ENCODE results near the gene KCNA2.

Gene KCNA2

GRCh38 chr1:110628323-110629105, 22.4 kb upstream of the KCNA2 start:
- DNase-seq (ENCODE audit: low read depth) = no peak

- no peak for DNase-seq (ENCODE audit: low read depth)
Measured at GRCh38 chr1:110627764-110628163, 21.6 kb upstream of the KCNA2 start.

DNA sequence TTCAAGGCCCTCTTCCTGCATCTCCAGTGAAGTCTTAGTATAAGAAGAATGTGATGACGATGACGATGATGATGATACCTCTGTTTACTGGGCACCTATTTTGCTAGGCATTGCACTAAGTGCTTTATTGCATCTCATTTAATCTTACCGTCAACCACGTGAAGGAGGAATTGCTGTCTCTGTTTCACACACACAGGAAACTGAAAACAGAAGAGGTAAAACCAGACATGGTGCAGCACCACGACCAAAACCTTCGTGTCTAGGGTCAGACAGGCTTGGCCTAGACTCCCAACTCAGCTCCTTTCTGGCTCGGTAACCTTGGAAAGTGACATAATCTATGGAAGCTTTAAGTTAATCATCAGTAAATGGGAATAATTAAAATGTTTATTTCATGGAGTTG, 20.7 kb upstream of the KCNA2 start:
- DNase-seq (ENCODE audit: low read depth) = no peak

GRCh38 chr1:110620686-110621085, 14.5 kb upstream of the KCNA2 start:
- no peak for DNase-seq (ENCODE audit: low read depth)

DNA sequence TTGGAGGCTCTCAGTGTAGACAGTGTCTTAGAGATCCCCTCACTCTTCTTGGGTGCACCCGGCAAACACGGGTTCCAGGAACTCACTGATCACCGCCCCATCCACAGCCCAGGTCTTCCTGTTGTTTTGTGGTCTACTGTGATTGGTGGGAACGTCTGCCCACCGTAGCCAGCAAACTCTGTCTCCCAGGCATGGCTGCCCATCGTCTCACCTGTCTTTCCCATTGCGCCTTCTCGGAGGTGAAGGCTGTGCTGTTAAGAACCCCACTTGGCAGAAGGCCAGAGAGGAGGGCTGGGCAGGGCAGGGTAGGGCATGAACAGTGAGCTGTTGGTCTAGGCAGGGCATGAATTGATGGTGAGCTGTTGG, 14.1 kb upstream of the KCNA2 start:
- no peak for DNase-seq (ENCODE audit: low read depth)

- DNase-seq (ENCODE audit: low read depth) = peak; percentile 80
Measured at GRCh38 chr1:110619412-110620249, 13.5 kb upstream of the KCNA2 start.

DNA sequence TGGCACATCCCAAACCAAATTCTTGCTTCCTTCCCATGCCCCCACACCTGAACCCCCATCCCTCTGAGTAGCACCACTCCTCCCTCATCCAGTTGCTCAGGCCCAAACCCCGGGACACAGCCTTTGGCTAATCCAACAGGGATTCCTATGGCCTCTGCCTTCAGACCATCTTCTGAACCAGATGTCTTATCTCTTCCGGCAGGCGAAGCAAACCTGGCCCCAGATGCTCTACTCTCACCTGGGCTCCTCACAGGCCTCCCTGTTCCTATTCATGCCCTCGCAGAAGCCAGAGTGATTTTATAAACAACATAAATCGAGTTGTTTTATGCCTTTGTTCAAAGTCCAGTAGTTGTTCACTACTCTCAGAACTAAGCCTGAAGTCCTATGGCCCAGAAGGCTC, 12.5 kb upstream of the KCNA2 start:
- no peak for DNase-seq (ENCODE audit: low read depth)

- DNase-seq (ENCODE audit: low read depth) = no peak
Measured at GRCh38 chr1:110617589-110617988, 11.4 kb upstream of the KCNA2 start.

GRCh38 chr1:110617116-110617515, 11.0 kb upstream of the KCNA2 start:
- no peak for DNase-seq (ENCODE audit: low read depth)

GRCh38 chr1:110616587-110616986, 10.4 kb upstream of the KCNA2 start:
- no peak for DNase-seq (ENCODE audit: low read depth)

- no peak for DNase-seq (ENCODE audit: low read depth)
Measured at GRCh38 chr1:110615548-110616130, 9.5 kb upstream of the KCNA2 start.

DNA sequence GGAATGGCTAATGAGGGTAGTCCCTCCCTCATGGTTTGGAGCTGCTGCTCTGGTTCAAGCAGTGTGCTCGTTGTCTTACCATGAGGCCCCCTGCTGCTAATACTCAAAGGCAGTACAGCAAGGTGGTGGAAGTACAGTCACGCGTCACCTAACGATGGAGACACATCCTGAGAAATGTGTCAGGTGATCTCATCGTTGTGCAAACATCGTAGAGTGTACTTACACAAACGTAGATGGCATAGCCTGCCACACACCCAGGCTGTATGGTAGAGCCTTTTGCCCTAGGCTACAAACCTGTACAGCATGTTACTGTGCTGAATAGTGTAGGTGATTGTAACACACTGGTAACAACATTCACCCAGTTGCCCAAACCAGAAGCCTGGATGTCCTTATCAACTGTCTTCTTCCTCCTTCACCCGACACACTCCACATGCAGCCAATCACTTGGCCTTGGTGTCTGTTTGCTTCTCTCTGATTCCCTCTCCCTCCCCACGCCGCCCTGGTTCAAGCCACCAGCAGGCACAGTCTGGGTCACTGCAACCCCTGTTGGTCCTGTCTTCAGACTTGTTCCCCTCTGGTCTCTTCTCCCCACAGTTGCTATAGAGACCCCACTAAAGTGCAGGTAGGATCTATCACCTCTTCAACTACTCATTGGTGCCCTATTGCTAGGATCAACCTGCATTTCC, 6.0 kb upstream of the KCNA2 start:
- DNase-seq (ENCODE audit: low read depth) = no peak

- DNase-seq (ENCODE audit: low read depth) = no peak
Measured at GRCh38 chr1:110610696-110611286, 4.6 kb upstream of the KCNA2 start.

DNA sequence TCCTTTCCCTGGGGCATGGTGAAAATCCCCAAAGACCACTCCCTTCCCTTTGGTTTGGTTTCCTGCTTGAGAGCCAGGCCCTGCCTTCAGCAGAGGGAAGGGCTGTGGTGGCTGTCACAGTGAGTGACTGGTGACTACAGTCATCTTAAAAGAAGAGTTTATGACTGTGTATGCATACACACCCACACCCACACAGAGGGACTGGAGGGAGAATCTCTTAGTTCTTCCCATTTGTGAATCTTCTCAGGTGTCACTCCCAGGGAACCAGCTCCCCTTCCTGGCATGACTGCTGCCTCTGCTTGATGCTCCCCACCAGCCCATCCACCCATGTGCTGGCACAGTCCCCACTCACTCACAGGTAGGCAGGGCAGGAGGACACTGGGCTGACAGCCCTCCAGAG, 3.9 kb upstream of the KCNA2 start:
- DNase-seq (ENCODE audit: low read depth) = no peak

GRCh38 chr1:110608247-110608646, 2.1 kb upstream of the KCNA2 start:
- DNase-seq (ENCODE audit: low read depth) = no peak

DNA sequence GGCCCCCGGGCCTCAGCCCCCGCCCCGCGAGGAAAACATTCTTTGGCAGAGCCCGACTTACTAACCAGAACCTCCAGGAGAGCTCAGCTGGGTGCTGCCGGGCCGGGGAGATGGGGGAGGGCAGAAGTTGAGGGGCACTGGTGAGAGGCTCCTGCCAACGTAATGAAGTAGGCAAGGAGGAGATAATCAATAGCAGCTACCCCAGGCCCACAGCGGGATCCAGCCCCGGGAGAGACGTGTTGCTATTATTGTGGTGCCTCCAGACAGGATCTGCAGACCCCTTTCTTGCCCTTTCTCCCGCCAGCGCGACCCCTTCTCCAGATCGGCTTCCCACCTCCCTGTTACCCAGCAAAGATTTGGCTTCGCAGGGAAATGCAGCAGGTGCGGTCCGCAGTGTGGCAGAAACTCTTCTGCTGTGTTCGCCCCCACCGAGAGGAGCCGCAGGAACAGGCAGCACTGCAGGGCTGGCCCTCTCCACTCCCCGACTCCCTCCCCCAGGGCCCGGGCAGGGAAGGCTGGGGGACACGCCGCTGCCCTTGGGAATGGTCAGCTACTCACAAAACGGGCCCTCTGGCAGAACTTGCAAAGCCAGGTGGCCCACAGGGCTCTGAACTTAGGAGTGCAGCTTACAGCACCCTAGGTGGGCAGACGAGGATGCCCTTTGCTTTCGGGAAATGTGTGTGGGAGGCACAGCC, 1.5 kb upstream of the KCNA2 start:
- DNase-seq (ENCODE audit: low read depth) = no peak

GRCh38 chr1:110606657-110607535, 738 bp upstream of the KCNA2 start:
- no peak for DNase-seq (ENCODE audit: low read depth)

DNA sequence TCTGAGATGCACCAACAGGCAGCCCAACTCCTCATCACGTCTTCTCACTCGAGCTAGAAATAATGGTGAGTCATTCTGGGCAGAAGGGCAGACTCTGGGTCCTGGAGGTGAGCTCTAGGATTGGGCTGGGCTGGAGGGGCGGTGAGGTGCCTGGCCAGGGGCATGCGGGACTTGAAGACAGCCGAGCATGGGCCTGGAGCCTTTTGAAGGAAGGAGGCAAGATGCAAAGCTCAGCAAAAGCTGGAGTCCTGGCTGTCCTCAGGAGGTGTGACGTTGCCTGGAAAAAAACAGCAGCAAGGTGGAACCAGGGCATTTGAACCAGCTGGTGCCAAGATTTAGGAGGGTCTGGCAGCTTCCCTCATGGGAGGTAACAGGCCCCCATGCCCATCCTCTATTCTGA, 712 bp downstream of the KCNA2 start:
- DNase-seq (ENCODE audit: low read depth) = no peak

- DNase-seq (ENCODE audit: low read depth) = no peak
Measured at GRCh38 chr1:110604586-110605148, 1.5 kb downstream of the KCNA2 start.

GRCh38 chr1:110603058-110603457, 3.1 kb downstream of the KCNA2 start:
- no peak for DNase-seq (ENCODE audit: low read depth)
